Astrocyte (in vitro differentiated cells and primary cell): ENCODE results near the gene ACSF2. TPM values are rescaled to one million over a fixed set of nuclear protein-coding genes. Genes with fewer than 3 reads are reported as not detected.

Experiments used
- DNase-seq: peaks from one replicate; pipeline ENCODE4 v3.0.0-alpha.2; 2010; ENCODE audit warnings: low read depth
- FAIRE-seq: peaks from 2 replicates; lab custom pipeline; 2011; peaks lifted over from hg19 to GRCh38; lab: Jason Lieb, UNC
- H2AFZ ChIP-seq: 2 replicates; pipeline ENCODE4 v1.6.0; 2012; ENCODE audit warnings: low read depth, low read length, inconsistent platforms
- H3K27ac ChIP-seq: 2 replicates; pipeline ENCODE4 v1.5.1; 2011; ENCODE audit warnings: low read depth, low read length, inconsistent platforms
- H3K27me3 ChIP-seq: 2 replicates; pipeline ENCODE4 v1.6.0; 2011; ENCODE audit warnings: low read length, inconsistent platforms; ENCODE audit not compliant: insufficient read depth
- H3K36me3 ChIP-seq: 2 replicates; pipeline ENCODE4 v1.5.1; 2011; ENCODE audit warnings: low read length, inconsistent platforms; ENCODE audit not compliant: insufficient read depth
- H3K4me1 ChIP-seq: 2 replicates; pipeline ENCODE4 v1.5.1; 2011; ENCODE audit warnings: low read length, inconsistent platforms; ENCODE audit not compliant: insufficient read depth
- H3K4me2 ChIP-seq: 2 replicates; pipeline ENCODE4 v1.6.0; 2012; ENCODE audit warnings: low read length, inconsistent platforms
- H3K4me3 ChIP-seq: 2 replicates; pipeline ENCODE4 v1.5.1; 2011; ENCODE audit warnings: low read depth, mild to moderate bottlenecking, low read length, inconsistent platforms; ENCODE audit not compliant: insufficient read depth
- H3K79me2 ChIP-seq: 2 replicates; pipeline ENCODE4 v1.6.0; 2012; ENCODE audit warnings: mild to moderate bottlenecking, low read length, inconsistent platforms; ENCODE audit not compliant: insufficient read depth
- H3K9ac ChIP-seq: 2 replicates; pipeline ENCODE4 v1.6.0; 2012; ENCODE audit warnings: mild to moderate bottlenecking, low read length, inconsistent platforms
- H3K9me3 ChIP-seq: 2 replicates; pipeline ENCODE4 v1.5.1; 2012; ENCODE audit warnings: low read depth, mild to moderate bottlenecking, low read length, inconsistent platforms; ENCODE audit not compliant: insufficient read depth
- H4K20me1 ChIP-seq: 2 replicates; pipeline ENCODE4 v1.6.0; 2012; ENCODE audit warnings: low read length, inconsistent platforms; ENCODE audit not compliant: insufficient read depth
- H3K27ac Mint-ChIP-seq: one replicate; pipeline ENCODE4 v1.8.0; 2021; ENCODE audit warnings: mild to moderate bottlenecking, mixed read lengths; ENCODE audit not compliant: unreplicated experiment
- H3K27me3 Mint-ChIP-seq: one replicate; pipeline ENCODE4 v1.8.0; 2021; ENCODE audit warnings: low read depth, mixed read lengths; ENCODE audit not compliant: unreplicated experiment
- H3K36me3 Mint-ChIP-seq: one replicate; pipeline ENCODE4 v1.8.0; 2021; ENCODE audit warnings: low read depth, mixed read lengths; ENCODE audit not compliant: unreplicated experiment
- H3K4me1 Mint-ChIP-seq: one replicate; pipeline ENCODE4 v1.8.0; 2021; ENCODE audit warnings: low read depth, mixed read lengths; ENCODE audit not compliant: unreplicated experiment
- H3K4me3 Mint-ChIP-seq: one replicate; pipeline ENCODE4 v1.8.0; 2021; ENCODE audit warnings: mild to moderate bottlenecking, moderate library complexity, mixed read lengths; ENCODE audit not compliant: unreplicated experiment
- H3K9me3 Mint-ChIP-seq: one replicate; pipeline ENCODE4 v1.8.0; 2021; ENCODE audit warnings: mild to moderate bottlenecking, mixed read lengths; ENCODE audit not compliant: unreplicated experiment
- CTCF ChIP-seq: IDR thresholded peaks from 2 replicates; pipeline ENCODE4 v1.5.1; 2011; ENCODE audit warnings: low read depth, mild to moderate bottlenecking, inconsistent platforms, low read length, moderate library complexity; ENCODE audit not compliant: insufficient read depth
- EZH2 ChIP-seq: IDR thresholded peaks from 2 replicates; pipeline ENCODE4 v1.6.1; 2012; ENCODE audit warnings: mild to moderate bottlenecking, low read length, inconsistent platforms; ENCODE audit not compliant: insufficient read depth
- total RNA-seq: library from RNA; stranded (reverse); gene quantifications from 2 replicates; pipeline ENCODE4 v1.2.1, GENCODE V29; 2021

The ACSF2 gene
- total RNA-seq, 1 donor from 2014 or later = 28.3 TPM

GRCh38 chr17:50468304-50469207 is 42.5 kb downstream of the ACSF2 start, which contains the start of gene CHAD:
Gene CHAD, minus strand, starts transcription at chr17:50468880. Its CDS starts 67 bp downstream, at chr17:50468813.
- Histone ChIP-seq H3K4me3 (peak within 1 kb of the TSS; percentile 28), H3K79me2 (no peaks in the 10 kb centered on the region), H3K27ac (no peak within 1 kb of the TSS), H3K4me1 (peaks cover 6% of the 10 kb centered on the region), H3K36me3 (no peaks in the 10 kb centered on the region), H2AFZ (peak within 1 kb of the TSS; percentile 52), H3K9me3 (no peaks in the 10 kb centered on the region), H3K9ac (no peak within 1 kb of the TSS), H3K4me2 (peak within 1 kb of the TSS; percentile 82), H3K27me3 (peaks cover 12% of the 10 kb centered on the region), H4K20me1 (peaks cover 5% of the 10 kb centered on the region)
- Mint-ChIP-seq H3K4me3 (no peak within 1 kb of the TSS), H3K36me3 (peaks cover 26% of the 10 kb centered on the region), H3K27ac (no peak within 1 kb of the TSS), H3K27me3 (peaks cover 24% of the 10 kb centered on the region), H3K4me1 (no peaks in the 10 kb centered on the region), H3K9me3 (peaks cover 4% of the 10 kb centered on the region)
- FAIRE-seq = no peak
- no peak for DNase-seq
- TF ChIP-seq EZH2 (no peak), CTCF (no peak)

- H4K20me1 ChIP-seq = peaks cover 5% of the 10 kb centered on the region
- H3K36me3 ChIP-seq = no peaks in the 10 kb centered on the region
- Mint-ChIP-seq H3K4me3 (no peak overlapping the region), H3K36me3 (peaks cover 31% of the 10 kb centered on the region), H3K4me1 (no peaks in the 10 kb centered on the region), H3K9me3 (peaks cover 6% of the 10 kb centered on the region), H3K27ac (no peak overlapping the region), H3K27me3 (peaks cover 22% of the 10 kb centered on the region)
- no peaks in the 10 kb centered on the region for H3K9me3 ChIP-seq
- TF ChIP-seq CTCF = no peak
- peak; percentile 93 for TF ChIP-seq EZH2
- DNase-seq = no peak
- peaks cover 12% of the 10 kb centered on the region for H3K27me3 ChIP-seq
- FAIRE-seq = no peak
- no peaks in the 10 kb centered on the region for H3K79me2 ChIP-seq
- peak overlapping the region; percentile 52 for H2AFZ ChIP-seq
- H3K4me3 ChIP-seq = peak overlapping the region; percentile 28
- H3K4me2 ChIP-seq = peak overlapping the region; percentile 82
- H3K4me1 ChIP-seq = peaks cover 6% of the 10 kb centered on the region
- no peak overlapping the region for H3K9ac ChIP-seq
- H3K27ac ChIP-seq = no peak overlapping the region
These were observed 43.2 kb downstream of the ACSF2 start for GRCh38 chr17:50469208-50469605.
